ENCODE measurements around the gene AFF1. TPM values are rescaled to one million over a fixed set of nuclear protein-coding genes. Genes with fewer than 3 reads are reported as not detected.

Gene AFF1
- total and polyA plus RNA-seq, 2 experiments from 2014 or later = 9.4 to 13.8 TPM

- TF ChIP-seq EZH2 (IDR thresholded peaks at IDR 0.05; ENCODE audit: insufficient read depth, poor library complexity, severe bottlenecking) (no peak), EZH2phosphoT487 (IDR thresholded peaks at IDR 0.05; ENCODE audit: insufficient read depth, low read depth) (no peak)
- Histone ChIP-seq H3K79me2 (ENCODE audit: insufficient read depth) (peaks cover 75% of the 10 kb centered on the region), H3F3A (ENCODE audit: insufficient read depth) (peaks cover 28% of the 10 kb centered on the region), H3K27ac (peak overlapping the region; percentile 7; the same call in 1 of the 2 replicates), H3K9ac (no peak overlapping the region), H3K27me3 (replicated peaks; ENCODE audit: insufficient read depth) (no peaks in the 10 kb centered on the region), H3K4me2 (ENCODE audit: unreplicated experiment) (peak overlapping the region; percentile 70), H3K9me3 (ENCODE audit: low read depth) (no peaks in the 10 kb centered on the region), H3K4me1 (ENCODE audit: insufficient read depth) (peaks cover 41% of the 10 kb centered on the region), H3K9me2 (ENCODE audit: insufficient read depth) (no peaks in the 10 kb centered on the region), H3K36me3 (ENCODE audit: low read depth) (no peaks in the 10 kb centered on the region), H2AFZ (no peak overlapping the region), H3K4me3 (no peak overlapping the region), H4K20me1 (ENCODE audit: insufficient read depth) (no peaks in the 10 kb centered on the region)
- in situ Hi-C loops (cut with MboI) = no loop called here
- 77 to 78% methylated on average over 8 of the region's 8 CpGs for WGBS, 2 experiments (ENCODE audit: low coverage in 1 of 2, low lambda C conversion rate in 2 of 2, missing lambda C conversion rate in 2 of 2)
- peak; percentile 67 for DNase-seq
Measured at GRCh38 chr4:86939729-86940575, 5.1 kb downstream of the AFF1 start.

DNA sequence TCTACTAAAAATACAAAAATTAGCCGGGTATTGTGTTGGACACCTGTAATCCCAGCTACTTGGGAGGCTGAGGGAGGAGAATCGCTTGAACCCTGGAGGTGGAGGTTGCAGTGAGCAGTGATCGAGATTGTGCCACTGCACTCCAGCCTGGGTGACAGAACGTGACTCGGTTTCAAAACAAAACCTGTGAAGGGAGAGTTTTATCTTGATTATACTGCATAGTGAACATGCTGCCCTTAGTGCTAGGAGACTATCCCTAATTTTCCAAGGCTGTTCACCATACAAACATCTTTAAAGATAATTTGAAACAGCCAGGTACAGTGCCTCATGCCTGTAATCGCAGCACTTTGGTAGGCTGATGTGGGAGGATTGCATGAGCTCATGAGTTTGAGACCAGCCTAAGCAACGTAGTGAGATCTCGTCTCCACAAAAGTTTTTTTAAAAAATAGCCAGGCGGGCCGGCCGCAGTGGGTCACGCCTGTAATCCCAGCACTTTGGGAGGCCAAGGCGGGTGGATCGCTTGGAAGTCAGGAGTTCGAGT is 6.2 kb downstream of the AFF1 start:
- DNase-seq = no peak
- H4K20me1 ChIP-seq (ENCODE audit: insufficient read depth) = no peaks in the 10 kb centered on the region
- H3K9ac ChIP-seq = no peak overlapping the region
- H3K4me3 ChIP-seq = no peak overlapping the region
- peaks cover 80% of the 10 kb centered on the region for H3K79me2 ChIP-seq (ENCODE audit: insufficient read depth)
- 92 to 93% methylated on average over 15 of the region's 15 CpGs for WGBS, 2 experiments (ENCODE audit: low coverage in 1 of 2, low lambda C conversion rate in 2 of 2, missing lambda C conversion rate in 2 of 2)
- H3K27ac ChIP-seq = no peak overlapping the region
- H2AFZ ChIP-seq = no peak overlapping the region
- TF ChIP-seq EZH2 (IDR thresholded peaks at IDR 0.05; ENCODE audit: insufficient read depth, poor library complexity, severe bottlenecking) (no peak), EZH2phosphoT487 (IDR thresholded peaks at IDR 0.05; ENCODE audit: insufficient read depth, low read depth) (no peak)
- H3K36me3 ChIP-seq (ENCODE audit: low read depth) = no peaks in the 10 kb centered on the region
- H3K27me3 ChIP-seq (replicated peaks; ENCODE audit: insufficient read depth) = no peaks in the 10 kb centered on the region
- peaks cover 41% of the 10 kb centered on the region for H3K4me1 ChIP-seq (ENCODE audit: insufficient read depth)
- H3K9me3 ChIP-seq (ENCODE audit: low read depth) = no peaks in the 10 kb centered on the region
- peaks cover 25% of the 10 kb centered on the region for H3F3A ChIP-seq (ENCODE audit: insufficient read depth)
- H3K4me2 ChIP-seq (ENCODE audit: unreplicated experiment) = no peak overlapping the region
- in situ Hi-C loops (cut with MboI) = no loop called here
- H3K9me2 ChIP-seq (ENCODE audit: insufficient read depth) = no peaks in the 10 kb centered on the region

- Histone ChIP-seq H3K4me3 (no peak overlapping the region), H3K79me2 (ENCODE audit: insufficient read depth) (peaks cover 81% of the 10 kb centered on the region), H2AFZ (no peak overlapping the region), H3K27me3 (replicated peaks; ENCODE audit: insufficient read depth) (no peaks in the 10 kb centered on the region), H3K36me3 (ENCODE audit: low read depth) (no peaks in the 10 kb centered on the region), H3K27ac (no peak overlapping the region), H3K9me2 (ENCODE audit: insufficient read depth) (no peaks in the 10 kb centered on the region), H3K4me1 (ENCODE audit: insufficient read depth) (peaks cover 30% of the 10 kb centered on the region), H3K9ac (no peak overlapping the region), H3K9me3 (ENCODE audit: low read depth) (no peaks in the 10 kb centered on the region), H4K20me1 (ENCODE audit: insufficient read depth) (no peaks in the 10 kb centered on the region), H3K4me2 (ENCODE audit: unreplicated experiment) (no peak overlapping the region), H3F3A (ENCODE audit: insufficient read depth) (peaks cover 17% of the 10 kb centered on the region)
- WGBS, 2 experiments (ENCODE audit: low coverage in 1 of 2, low lambda C conversion rate in 2 of 2, missing lambda C conversion rate in 2 of 2) = 95 to 100% methylated on average over 1 of the region's 1 CpG
- peak; percentile 28 for DNase-seq
- TF ChIP-seq EZH2 (IDR thresholded peaks at IDR 0.05; ENCODE audit: insufficient read depth, poor library complexity, severe bottlenecking) = no peak
- TF ChIP-seq EZH2phosphoT487 (IDR thresholded peaks at IDR 0.05; ENCODE audit: insufficient read depth, low read depth) = no peak
- in situ Hi-C loops (cut with MboI) = no loop called here
Measured at GRCh38 chr4:86942185-86942666, 7.4 kb downstream of the AFF1 start.

- H3K9me2 ChIP-seq (ENCODE audit: insufficient read depth) = no peaks in the 10 kb centered on the region
- H3K27ac ChIP-seq = no peak overlapping the region
- H2AFZ ChIP-seq = no peak overlapping the region
- no peaks in the 10 kb centered on the region for H3K27me3 ChIP-seq (replicated peaks; ENCODE audit: insufficient read depth)
- no peaks in the 10 kb centered on the region for H3K9me3 ChIP-seq (ENCODE audit: low read depth)
- no peak for DNase-seq
- H3K36me3 ChIP-seq (ENCODE audit: low read depth) = no peaks in the 10 kb centered on the region
- H3F3A ChIP-seq (ENCODE audit: insufficient read depth) = no peaks in the 10 kb centered on the region
- H3K79me2 ChIP-seq (ENCODE audit: insufficient read depth) = peaks cover 55% of the 10 kb centered on the region
- no peak overlapping the region for H3K4me2 ChIP-seq (ENCODE audit: unreplicated experiment)
- H4K20me1 ChIP-seq (ENCODE audit: insufficient read depth) = no peaks in the 10 kb centered on the region
- in situ Hi-C loops (cut with MboI) = no loop called here
- peaks cover 10% of the 10 kb centered on the region; the same call in 1 of the 2 replicates for H3K4me1 ChIP-seq (ENCODE audit: insufficient read depth)
- no peak for TF ChIP-seq EZH2phosphoT487 (IDR thresholded peaks at IDR 0.05; ENCODE audit: insufficient read depth, low read depth)
- TF ChIP-seq EZH2 (IDR thresholded peaks at IDR 0.05; ENCODE audit: insufficient read depth, poor library complexity, severe bottlenecking) = no peak
- H3K4me3 ChIP-seq = no peak overlapping the region
- no peak overlapping the region for H3K9ac ChIP-seq
Measured at GRCh38 chr4:86944964-86945781, 10.4 kb downstream of the AFF1 start.

All from GM23248 (cell line).